ENCODE measurements around the gene ANKRD12.

Gene ANKRD12

GRCh38 chr18:9106800-9107584 lies 29.6 kb upstream of the ANKRD12 start:
- DNase-seq (ENCODE audit: low read depth), result peak; percentile 46

- DNase-seq (ENCODE audit: low read depth), result no peak
These were observed 27.7 kb upstream of the ANKRD12 start for GRCh38 chr18:9108911-9109310.

- peak; percentile 25 for DNase-seq (ENCODE audit: low read depth)
These were observed 27.1 kb upstream of the ANKRD12 start for GRCh38 chr18:9109523-9109922.

- DNase-seq (ENCODE audit: low read depth), result no peak
These were observed 23.0 kb upstream of the ANKRD12 start for GRCh38 chr18:9113468-9114149.

GRCh38 chr18:9115984-9116383 lies 20.6 kb upstream of the ANKRD12 start:
- no peak for DNase-seq (ENCODE audit: low read depth)

GRCh38 chr18:9117980-9118841 lies 18.4 kb upstream of the ANKRD12 start:
- DNase-seq (ENCODE audit: low read depth), result peak; percentile 84

GRCh38 chr18:9120796-9121195 lies 15.8 kb upstream of the ANKRD12 start:
- no peak for DNase-seq (ENCODE audit: low read depth)

GRCh38 chr18:9123520-9123919 lies 13.1 kb upstream of the ANKRD12 start:
- DNase-seq (ENCODE audit: low read depth), result no peak

- DNase-seq (ENCODE audit: low read depth), result no peak
These were observed 11.8 kb upstream of the ANKRD12 start for GRCh38 chr18:9124824-9125223.

GRCh38 chr18:9126337-9126736 lies 10.2 kb upstream of the ANKRD12 start:
- no peak for DNase-seq (ENCODE audit: low read depth)

GRCh38 chr18:9130195-9130594 lies 6.4 kb upstream of the ANKRD12 start:
- no peak for DNase-seq (ENCODE audit: low read depth)

GRCh38 chr18:9130806-9131205 lies 5.8 kb upstream of the ANKRD12 start:
- DNase-seq (ENCODE audit: low read depth), result peak; percentile 37

GRCh38 chr18:9132628-9133027 lies 4.0 kb upstream of the ANKRD12 start:
- DNase-seq (ENCODE audit: low read depth), result no peak

GRCh38 chr18:9133225-9133624 lies 3.4 kb upstream of the ANKRD12 start:
- no peak for DNase-seq (ENCODE audit: low read depth)

GRCh38 chr18:9135081-9135911 lies 1.3 kb upstream of the ANKRD12 start:
- no peak for DNase-seq (ENCODE audit: low read depth)

- DNase-seq (ENCODE audit: low read depth), result peak; percentile 19
These were observed 668 bp upstream of the ANKRD12 start for GRCh38 chr18:9135912-9136314.

GRCh38 chr18:9137168-9138066 lies 836 bp downstream of the ANKRD12 start:
- DNase-seq (ENCODE audit: low read depth), result peak; percentile 84

GRCh38 chr18:9139400-9140039 lies 2.9 kb downstream of the ANKRD12 start:
- no peak for DNase-seq (ENCODE audit: low read depth)

GRCh38 chr18:9140381-9140780 lies 3.8 kb downstream of the ANKRD12 start:
- no peak for DNase-seq (ENCODE audit: low read depth)

- no peak for DNase-seq (ENCODE audit: low read depth)
These were observed 4.4 kb downstream of the ANKRD12 start for GRCh38 chr18:9140984-9141383.

Data from amniotic epithelial cell (primary cell).